HFF-Myc (cell line): Measurements from ENCODE around the gene TUNAR.

Source experiments
- DNase-seq: peaks from one replicate; pipeline ENCODE4 v3.0.0-alpha.2; 2011; ENCODE audit warnings: low read depth; ENCODE audit errors: extremely low read depth
- H3K4me3 ChIP-seq: replicated peaks from 2 replicates; pipeline ENCODE4 v1.5.1; 2011; ENCODE audit warnings: low read depth, mild to moderate bottlenecking, control low read depth, low read length
- CTCF ChIP-seq: IDR thresholded peaks from 2 replicates; pipeline ENCODE4 v1.5.1; 2012; ENCODE audit warnings: mild to moderate bottlenecking, low read depth, low read length, control low read depth; ENCODE audit errors: missing control alignments

Gene TUNAR

GRCh38 chr14:95876761-95877538 lies at the start of gene TUNAR:
TSS of gene TUNAR (plus strand) at chr14:95876832.
- no peak for DNase-seq
- H3K4me3 ChIP-seq, result no peak within 1 kb of the TSS
- no peak for TF ChIP-seq CTCF

DNA sequence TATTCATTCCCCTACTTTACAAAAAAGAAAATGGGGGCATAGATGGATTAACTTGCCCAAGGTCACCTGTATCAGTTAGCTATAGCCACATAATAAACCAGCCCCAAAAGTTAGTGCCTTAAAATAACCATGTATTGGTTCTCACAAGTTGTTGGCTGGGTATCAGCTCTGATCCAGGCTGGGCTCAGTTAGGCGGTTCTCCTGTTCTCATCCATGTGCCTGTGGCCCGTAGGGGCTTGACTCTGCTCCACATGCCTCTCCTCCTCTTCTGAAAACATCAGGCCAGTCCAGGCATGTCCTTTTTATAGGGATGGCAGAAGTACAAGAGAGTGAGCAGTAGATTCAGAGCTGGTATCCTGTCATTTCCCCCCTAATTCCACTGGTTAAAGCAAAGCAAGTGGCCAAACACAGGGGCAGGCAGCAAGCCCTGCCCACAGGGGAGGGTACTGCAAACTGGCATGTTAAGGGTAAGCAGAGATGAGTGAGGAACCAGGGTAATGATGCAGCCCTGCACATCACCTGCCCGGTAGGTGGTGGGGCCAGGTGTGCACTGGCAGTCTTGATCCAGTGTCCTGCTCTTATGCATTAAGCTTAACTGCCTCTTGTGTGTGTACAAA lies 47.9 kb upstream of the TUNAR start:
- no peak for DNase-seq
- no peak overlapping the region for H3K4me3 ChIP-seq
- no peak for TF ChIP-seq CTCF

- no peak overlapping the region for H3K4me3 ChIP-seq
- no peak for DNase-seq
- no peak for TF ChIP-seq CTCF
Measured at GRCh38 chr14:95829321-95829720, 47.3 kb upstream of the TUNAR start.

GRCh38 chr14:95830386-95830785 lies 46.2 kb upstream of the TUNAR start:
- DNase-seq, result no peak

GRCh38 chr14:95831041-95831440 lies 45.6 kb upstream of the TUNAR start:
- TF ChIP-seq CTCF, result no peak
- no peak overlapping the region for H3K4me3 ChIP-seq
- no peak for DNase-seq

More at GRCh38 chr14:95830386-95830785, 46.2 kb upstream of the TUNAR start:
- no peak overlapping the region for H3K4me3 ChIP-seq
- TF ChIP-seq CTCF, result no peak

GRCh38 chr14:95831468-95831867 lies 45.2 kb upstream of the TUNAR start:
- H3K4me3 ChIP-seq, result no peak overlapping the region
- no peak for DNase-seq
- no peak for TF ChIP-seq CTCF
